ENCODE measurements around the gene SDK2.

GRCh38 chr17:73634629-73635028 is 9.6 kb downstream of the SDK2 start:
- TF ChIP-seq CTCF (IDR thresholded peaks at IDR 0.05; ENCODE audit: insufficient read depth, low read depth, low read length), result no peak
- TF ChIP-seq EZH2 (IDR thresholded peaks at IDR 0.05; ENCODE audit: insufficient read depth, low read length), result no peak
